Non-pigmented ciliary epithelial cell (primary cell): Measurements from ENCODE around the gene FOXN3.

Source experiments
- DNase-seq: peaks from one replicate; pipeline ENCODE4 v3.0.0-alpha.2; 2010; ENCODE audit warnings: low read depth

Gene FOXN3

GRCh38 chr14:89249972-89250654, 166.9 kb downstream of the FOXN3 start:
- no peak for DNase-seq

DNA sequence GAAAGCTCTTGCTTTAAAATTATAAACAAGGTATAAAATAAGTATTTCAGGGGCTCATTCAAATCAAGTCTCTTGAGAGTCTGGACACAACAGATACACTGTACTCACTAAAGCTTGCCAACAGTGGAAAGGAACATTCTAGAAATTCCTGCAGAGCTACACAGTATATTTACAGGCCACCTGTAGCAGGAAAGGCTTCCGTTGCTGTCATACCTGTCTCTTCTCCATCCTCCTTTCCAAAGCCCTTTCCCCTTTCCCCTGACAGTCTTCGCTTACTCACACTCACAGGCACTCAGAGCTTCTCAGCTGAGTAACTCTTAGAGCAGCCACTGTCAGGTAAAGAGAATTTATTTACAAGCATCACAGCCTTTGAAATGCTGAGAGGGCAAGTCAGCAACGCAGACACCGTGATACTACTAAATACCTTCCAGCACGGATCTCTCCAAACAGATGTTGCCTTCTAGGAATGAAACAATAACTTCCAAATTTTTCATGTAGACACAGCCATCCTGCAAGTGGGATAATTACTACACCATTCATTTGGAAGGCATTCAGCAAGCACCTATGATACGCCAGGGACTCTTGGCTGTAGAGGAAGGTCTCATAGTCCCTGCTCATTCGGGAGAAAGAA, 167.9 kb downstream of the FOXN3 start:
- no peak for DNase-seq

DNA sequence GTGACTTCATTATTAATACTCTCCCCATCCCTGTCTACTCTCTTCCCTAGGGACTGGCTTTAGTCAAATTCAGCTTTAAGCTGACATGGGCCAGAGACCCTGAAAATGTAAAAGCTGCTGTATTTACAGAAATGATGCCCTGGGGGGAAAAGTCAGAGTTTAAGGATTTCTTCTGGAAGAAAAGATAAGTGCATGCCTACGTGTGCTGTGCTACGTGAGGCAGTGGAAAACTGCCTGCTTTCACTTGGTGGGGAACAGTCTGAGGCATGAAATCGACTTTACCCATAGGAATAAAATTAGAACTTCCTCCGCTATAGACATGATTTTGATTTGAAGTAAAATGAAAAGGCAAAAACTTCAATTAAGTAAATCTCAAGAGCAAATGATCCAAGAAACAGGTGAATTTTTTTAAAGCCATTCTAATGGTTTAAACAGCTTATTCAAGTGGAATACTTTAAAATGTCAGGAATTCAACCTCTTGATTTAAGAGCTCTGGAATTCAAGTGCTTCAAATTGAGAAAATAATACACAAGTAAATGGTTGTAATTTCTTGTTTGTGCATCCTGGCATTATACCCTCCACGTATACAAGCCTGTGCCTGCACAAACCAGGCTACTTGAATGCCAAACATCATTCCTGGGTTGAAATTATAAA, 168.5 kb downstream of the FOXN3 start:
- no peak for DNase-seq

GRCh38 chr14:89247457-89248122, 169.4 kb downstream of the FOXN3 start:
- no peak for DNase-seq

GRCh38 chr14:89246290-89246689, 170.7 kb downstream of the FOXN3 start:
- DNase-seq, result no peak

GRCh38 chr14:89245802-89246201, 171.2 kb downstream of the FOXN3 start:
- DNase-seq, result no peak

GRCh38 chr14:89244720-89245119, 172.3 kb downstream of the FOXN3 start:
- no peak for DNase-seq

DNA sequence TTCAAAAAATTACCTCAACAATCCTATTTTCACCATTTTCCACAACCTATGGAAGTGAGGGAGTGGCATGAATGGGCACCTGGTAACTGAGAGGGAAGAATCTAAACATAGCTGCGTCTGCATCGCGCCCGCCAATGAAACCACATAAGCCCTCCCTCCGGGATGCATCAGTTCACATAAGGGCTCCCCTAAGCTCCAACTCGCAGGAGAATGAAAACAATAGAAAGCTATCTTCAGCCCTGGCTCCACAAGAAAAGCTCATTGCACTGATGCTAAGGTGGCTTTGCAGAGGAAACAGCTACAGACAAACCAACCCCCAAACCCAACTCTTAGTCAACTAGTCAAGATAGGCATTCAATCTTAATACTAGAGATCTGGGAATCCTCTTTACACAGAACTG, 173.3 kb downstream of the FOXN3 start:
- DNase-seq, result no peak

DNA sequence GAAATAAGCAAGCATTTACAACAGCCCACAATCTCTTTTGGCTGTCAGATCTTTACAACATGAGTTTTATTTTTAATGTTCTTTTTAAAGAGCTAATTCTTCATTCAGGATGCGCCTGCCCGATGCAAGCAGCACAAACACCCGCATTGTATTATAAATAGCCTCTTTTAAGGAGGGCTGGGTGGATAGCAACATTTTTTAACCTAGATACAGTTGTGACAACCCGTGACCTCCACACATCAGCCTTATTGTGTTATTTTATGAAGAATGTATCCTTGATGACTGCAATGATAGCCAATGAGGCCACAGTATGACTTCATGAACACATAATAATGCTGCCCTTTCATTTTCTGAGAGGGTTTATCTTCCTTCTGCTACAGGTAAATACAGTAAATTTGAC, 173.7 kb downstream of the FOXN3 start:
- no peak for DNase-seq

DNA sequence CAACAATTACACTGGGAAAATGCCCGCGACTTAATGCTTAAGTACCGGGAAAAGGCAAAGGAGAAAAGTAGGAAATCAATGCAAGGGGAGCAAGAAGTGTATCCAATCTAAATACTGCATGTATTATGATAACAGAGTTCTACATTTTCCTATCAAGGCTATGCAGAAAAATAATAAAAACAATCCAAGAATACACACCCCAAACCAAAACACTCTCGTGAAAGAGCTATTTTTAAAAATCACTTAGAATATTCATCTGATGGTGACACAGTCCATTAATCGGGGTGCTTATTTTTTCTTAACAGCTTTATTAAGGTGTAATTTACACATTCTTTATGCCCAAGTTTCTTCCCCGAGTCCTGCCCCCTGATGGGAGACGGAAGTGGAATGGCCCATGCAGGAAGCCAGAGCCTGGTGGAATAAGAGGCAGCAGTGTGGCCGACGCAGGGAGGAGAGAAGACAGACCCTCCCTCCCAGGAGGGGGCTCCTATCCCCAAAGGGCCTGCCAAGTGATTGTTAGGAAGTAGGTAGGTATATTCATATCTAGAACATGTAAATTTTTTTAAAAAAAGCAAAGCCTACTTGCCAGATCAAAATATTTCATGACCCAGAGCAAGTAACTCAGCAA, 174.3 kb downstream of the FOXN3 start:
- DNase-seq, result no peak

DNA sequence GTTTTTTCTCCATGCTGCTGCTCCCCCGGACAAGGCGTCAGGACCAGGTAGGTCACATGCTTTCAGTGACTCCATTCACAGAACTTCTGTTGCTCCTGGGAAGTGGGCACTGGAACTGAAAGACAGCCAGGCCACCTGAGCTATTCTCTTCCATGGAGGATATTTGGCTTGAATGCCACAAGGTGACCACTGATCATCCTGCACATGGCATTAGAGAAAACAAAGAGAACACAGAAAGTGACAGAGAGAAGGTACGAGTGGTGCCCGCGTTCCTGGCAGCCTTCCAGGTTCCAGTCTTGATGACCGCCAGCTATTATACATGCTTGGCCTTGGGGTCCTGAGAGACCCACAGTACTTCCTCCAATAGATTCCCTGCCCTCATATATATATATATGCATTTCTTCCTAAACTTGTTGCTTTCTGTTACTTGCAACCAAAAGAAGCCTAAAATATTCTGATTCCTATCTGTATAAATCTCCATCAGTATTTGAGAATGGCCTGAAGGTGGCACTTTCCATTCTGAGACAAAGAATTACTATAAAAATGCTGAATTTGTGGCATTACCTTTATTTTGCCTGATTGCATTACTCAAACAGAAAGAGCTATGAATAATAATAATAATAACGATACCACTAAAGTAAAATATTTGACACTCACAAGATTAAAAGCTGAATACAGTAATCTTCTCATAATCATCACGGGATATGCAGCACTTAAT, 174.9 kb downstream of the FOXN3 start:
- DNase-seq, result no peak

- no peak for DNase-seq
Observed at GRCh38 chr14:89241257-89241656, 175.8 kb downstream of the FOXN3 start.

DNA sequence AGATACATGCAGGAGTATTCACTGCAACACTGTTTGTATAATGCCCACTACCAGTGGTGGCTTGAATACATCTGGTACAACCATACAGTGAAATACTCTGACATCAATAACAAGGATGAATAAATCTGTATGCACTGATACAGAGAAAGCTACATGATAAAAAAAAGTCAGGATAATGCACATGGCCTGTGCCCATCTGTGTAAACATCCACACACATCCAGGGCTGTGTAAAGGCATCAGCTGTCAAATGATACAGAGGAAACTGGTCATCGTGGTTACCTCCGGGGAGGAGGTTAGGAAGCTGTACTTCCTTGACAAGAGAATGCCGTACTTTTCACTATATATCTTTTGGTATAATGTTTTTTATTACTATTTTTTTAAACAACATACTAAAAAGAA, 176.6 kb downstream of the FOXN3 start:
- DNase-seq, result no peak

GRCh38 chr14:89239023-89239422, 178.0 kb downstream of the FOXN3 start:
- no peak for DNase-seq

DNA sequence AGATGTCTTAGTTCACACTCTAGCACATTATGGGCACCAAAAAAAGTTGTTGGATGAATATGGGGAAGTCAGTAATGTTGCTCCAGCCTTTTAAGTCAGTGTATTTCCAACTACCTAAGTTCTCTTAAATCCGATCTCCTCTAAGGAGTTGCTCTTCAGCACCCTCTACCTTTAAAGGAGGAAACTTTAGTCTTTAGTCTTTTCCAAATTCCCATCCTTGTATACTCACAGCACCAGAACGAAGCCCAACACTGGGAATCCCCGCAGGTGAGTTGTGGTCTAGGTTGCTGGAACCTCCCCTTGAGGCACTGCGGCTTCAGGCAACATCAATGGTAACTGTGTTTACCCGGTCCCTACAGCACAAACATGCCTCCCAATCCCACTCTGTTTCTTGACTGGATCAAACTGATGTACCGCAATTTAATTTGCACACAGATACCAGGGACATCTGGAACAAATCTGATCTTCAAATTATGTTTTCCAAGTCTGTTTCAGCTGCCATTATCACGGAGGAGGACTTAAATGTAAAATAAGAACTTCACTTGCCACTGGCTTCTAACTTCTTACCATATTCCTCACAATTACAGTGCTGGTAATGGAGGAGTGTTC, 179.0 kb downstream of the FOXN3 start:
- no peak for DNase-seq

- DNase-seq, result no peak
Observed at GRCh38 chr14:89236851-89237250, 180.2 kb downstream of the FOXN3 start.

DNA sequence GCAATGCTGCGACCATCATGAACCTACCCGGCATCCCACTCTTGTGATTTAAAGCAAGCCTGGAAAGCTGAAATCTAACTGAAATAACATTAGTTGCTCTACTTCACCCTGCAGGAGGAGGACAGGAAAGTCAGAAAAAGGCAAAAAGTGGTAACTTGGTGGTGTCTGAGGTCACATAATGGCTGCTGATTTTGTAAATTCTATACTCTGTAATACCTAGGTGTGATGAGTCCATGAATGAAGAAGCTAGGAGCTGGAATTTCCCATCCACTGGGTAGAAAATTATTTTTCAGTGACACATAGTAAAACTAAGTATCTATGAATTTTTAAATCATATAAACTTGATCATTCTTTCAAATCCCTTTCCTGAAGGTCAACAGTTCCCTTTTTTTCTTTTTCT, 183.8 kb downstream of the FOXN3 start:
- DNase-seq, result no peak

GRCh38 chr14:89232265-89233070, 184.6 kb downstream of the FOXN3 start:
- DNase-seq, result no peak

- no peak for DNase-seq
Observed at GRCh38 chr14:89231426-89232113, 185.5 kb downstream of the FOXN3 start.
